Mesenteric fat pad (tissue), 1 donor: ENCODE data around the gene TNFSF15. TPM values are rescaled to one million over a fixed set of nuclear protein-coding genes. Genes with fewer than 3 reads are reported as not detected.

Experiments
- DNase-seq: peaks from one replicate; pipeline ENCODE4 v3.0.0-alpha.2; 2020; ENCODE audit warnings: low spot score
- long read RNA-seq: library from polyadenylated mRNA; unstranded; transcript quantifications from one replicate; pipeline ENCODE4 v2.0.0, GENCODE V29; 2020
- total RNA-seq: library from RNA; stranded (reverse); fragmentation: NEBNext Ultra II Directional; extraction: Animal tissue kit (Norgen Biotek cat#: 25700); gene quantifications from one replicate; pipeline ENCODE4 v1.2.1, GENCODE V29; 2021
- donor health status: DM: yes; HTN: yes; CAD: no.

TNFSF15 gene
- 0.29 TPM for total RNA-seq
- long read RNA-seq, result 0 reads

GRCh38 chr9:114805670-114806525 lies at the start of gene TNFSF15:
TNFSF15 (minus strand) TSS chr9:114806039; CDS start chr9:114806012, 27 bp downstream.
- DNase-seq, result no peak

- DNase-seq, result no peak
Measured at GRCh38 chr9:114855488-114855887, 49.6 kb upstream of the TNFSF15 start.

GRCh38 chr9:114854736-114855355 lies 49.0 kb upstream of the TNFSF15 start:
- no peak for DNase-seq

- no peak for DNase-seq
Measured at GRCh38 chr9:114853071-114853855, 47.4 kb upstream of the TNFSF15 start.

DNA sequence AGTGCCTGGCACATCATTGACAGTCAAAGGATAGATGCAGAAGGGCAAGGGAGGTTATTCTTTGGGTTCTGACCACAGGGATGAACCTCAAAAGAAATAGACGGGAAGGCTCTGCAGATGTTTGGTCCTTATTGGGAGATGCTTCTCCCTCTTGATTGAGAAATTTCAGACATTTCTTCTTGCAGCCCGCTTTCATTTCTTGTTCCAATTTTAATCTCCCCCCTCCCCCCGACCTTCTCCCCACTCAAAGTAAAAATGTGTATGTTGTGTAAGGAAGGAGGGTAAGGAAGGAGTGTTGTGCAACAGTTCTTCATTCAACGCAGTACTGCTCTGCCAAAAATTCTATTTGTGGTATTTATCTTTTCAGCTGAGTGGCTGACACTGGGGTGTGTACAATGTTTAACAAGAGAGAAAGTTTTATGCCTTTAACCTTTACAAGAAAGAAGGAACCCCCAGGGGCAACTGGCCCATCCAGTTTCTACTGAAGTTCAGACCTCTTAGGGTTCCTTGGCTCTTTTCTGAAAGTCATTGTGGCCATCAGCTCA lies 46.3 kb upstream of the TNFSF15 start:
- no peak for DNase-seq

DNA sequence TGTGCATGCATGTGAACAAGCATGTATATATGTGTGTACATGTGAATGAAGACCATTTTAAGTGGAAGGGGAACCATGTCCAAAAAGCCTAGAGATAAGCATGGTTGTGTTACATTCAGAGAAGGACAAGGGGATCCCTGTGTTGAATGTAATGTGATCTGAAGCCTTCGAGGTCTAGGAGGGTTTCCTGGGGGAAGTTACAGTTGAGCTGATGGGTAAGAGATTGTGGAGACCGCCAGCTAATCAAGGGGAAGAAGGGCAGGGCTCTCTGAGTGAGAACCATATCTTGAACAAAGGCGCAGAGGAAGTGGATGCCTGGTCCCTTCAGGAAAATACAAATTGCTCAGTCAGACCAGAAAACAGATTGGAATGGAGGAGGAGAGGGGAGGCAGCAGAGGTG lies 45.5 kb upstream of the TNFSF15 start:
- no peak for DNase-seq

- DNase-seq, result no peak
Measured at GRCh38 chr9:114850871-114851270, 45.0 kb upstream of the TNFSF15 start.

- DNase-seq, result no peak
Measured at GRCh38 chr9:114849450-114849849, 43.6 kb upstream of the TNFSF15 start.

GRCh38 chr9:114847492-114848417 lies 41.9 kb upstream of the TNFSF15 start:
- DNase-seq, result no peak

DNA sequence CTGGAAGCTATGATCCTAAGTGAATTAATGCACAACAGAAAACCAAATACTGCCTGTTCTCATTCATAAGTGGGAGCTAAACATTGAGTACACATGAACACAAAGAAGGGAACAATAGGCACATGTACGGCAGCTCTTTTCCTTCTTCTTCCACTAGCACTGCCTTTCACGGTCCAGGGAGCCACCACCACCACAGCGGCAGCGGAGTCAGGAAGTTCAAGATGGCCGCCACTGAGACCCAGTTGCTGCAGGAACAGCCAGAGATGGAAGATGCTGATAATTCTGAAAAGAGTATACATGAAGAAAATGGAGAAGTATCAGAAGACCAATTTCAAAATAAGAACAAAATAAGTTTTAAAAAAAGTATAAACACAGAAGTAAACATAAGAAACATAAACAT lies 39.5 kb upstream of the TNFSF15 start:
- no peak for DNase-seq

- no peak for DNase-seq
Measured at GRCh38 chr9:114844766-114845165, 38.9 kb upstream of the TNFSF15 start.

DNA sequence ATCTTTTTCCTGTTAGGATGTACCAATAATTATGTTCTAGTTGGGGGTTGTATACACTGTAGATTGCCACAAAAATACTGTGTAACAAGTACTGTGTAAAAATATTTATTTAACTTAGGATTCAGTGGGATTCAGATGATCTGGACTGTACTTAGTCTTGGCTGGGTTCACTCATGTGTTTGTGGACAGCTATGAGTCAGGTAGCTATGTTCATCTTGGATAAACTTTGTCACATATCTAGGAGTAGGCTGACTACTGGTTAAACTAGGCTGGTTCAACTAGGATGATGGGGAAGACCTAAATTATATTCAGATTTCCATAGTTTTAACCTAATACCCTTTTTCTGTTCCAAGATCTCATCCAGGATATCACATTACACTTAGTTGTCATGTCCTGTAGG lies 32.1 kb upstream of the TNFSF15 start:
- no peak for DNase-seq

- DNase-seq, result no peak
Measured at GRCh38 chr9:114836769-114837168, 30.9 kb upstream of the TNFSF15 start.

DNA sequence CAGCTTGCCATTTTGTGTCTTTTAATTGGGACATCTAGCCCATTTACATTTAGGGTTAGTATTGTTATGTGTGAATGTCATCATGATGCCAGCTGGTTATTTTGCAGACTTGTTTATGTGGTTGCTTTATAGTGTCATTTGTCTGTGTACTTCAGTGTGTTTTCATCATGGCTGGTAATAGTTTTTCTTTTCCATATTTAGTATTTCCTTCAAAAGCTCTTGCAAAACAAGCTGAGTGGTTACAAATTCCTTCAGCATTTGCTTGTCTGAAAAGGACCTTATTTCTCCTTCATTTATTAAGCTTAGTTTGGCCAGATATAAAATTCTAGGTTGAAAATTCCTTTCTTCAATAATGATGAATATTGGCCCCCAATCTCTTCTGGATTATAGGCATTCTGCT lies 28.5 kb upstream of the TNFSF15 start:
- no peak for DNase-seq

DNA sequence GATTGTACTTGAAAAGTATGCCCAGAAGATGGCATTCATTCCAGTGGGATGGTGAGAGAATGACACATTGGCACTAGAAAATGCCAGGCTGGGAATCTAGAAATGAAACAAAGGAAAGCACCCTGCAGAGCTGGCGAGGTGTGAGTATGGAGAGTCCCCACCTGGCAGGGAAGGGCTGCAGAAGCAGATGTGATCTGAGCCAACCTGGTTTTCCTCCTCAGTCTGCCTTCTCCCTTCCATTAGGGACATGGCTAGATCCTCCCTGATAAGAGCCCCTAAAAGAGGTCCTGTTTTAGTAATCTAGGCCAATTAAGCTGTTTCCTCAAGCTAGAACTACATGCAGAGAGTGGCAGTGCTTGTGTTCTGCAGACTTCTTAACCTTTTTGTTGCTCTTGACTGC lies 24.7 kb upstream of the TNFSF15 start:
- no peak for DNase-seq

DNA sequence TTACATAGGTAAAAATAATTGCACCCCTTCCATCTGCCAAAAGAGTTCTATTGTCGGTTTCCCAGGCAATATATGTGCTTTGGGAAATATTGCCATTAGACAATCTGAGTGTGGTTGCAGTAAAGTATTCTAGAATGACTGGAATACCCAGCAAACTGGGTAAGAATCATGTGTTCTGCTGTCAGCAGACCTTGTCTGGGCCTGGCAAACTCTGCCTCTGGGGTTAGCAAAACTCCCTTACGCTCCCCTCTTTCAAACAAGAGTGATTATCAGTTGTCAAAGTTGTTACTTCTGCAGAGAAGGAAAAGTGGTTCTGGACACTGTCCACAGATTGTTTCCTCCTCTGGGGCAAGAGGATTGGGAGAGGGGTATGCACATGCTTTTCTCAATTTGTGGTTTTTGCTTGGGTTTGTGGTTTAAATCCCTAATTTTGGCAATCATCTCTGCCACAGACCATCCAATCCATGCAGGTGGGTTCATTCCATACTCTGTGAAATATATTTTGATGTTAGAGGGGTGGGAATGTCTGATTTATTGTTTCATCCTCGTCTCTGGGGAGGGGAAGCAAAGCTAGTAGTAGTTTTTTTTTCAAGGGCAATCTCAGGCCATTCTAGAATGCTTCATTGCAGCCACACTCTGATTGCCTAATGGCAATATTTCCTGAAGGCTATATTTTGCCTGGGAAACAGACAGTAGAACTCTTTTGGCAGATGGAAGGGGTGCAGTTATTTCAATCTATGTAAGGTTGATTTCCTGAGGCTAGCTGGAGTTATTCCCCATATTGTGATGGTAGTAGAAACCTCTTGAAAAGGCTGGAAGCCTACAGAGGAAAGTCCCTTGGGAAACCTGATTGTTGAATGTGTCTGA lies 24.0 kb upstream of the TNFSF15 start:
- no peak for DNase-seq

DNA sequence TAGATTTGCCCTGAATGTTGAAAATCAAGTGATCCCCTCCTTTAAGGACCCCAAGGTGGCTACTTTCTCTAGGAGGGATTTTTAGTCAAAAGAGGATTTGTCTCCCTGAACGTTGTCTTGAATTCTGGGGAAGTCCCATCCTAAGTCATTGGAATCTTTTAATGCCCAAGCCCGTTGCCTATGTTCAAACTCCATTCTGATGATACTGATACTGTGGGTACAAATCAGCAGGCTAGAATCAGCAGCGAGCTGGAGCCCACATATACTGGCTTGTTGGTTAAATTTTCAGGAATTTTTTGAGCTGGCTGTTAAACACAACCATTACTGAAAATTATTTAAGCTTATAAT lies 22.4 kb upstream of the TNFSF15 start:
- DNase-seq, result no peak

- DNase-seq, result no peak
Measured at GRCh38 chr9:114827641-114828302, 21.9 kb upstream of the TNFSF15 start.

DNA sequence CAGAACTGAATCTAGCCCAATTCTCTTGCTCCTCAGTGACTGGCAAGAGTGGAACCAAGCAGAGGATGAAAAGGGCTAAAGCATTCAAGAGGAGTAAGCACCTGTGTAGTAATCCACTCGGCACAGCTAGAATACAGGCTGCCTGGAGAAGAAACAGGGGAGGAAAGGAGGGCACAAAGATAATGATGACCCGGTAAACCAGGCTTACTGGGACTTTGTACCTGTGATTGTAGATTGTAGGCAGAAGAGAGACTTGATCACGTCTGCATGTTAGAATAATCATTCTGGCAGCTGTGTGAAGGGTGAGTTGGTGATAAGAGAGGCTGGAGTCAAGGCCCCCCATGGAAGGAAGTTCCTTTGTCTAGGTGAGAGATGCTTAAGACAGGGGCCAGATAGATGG lies 20.6 kb upstream of the TNFSF15 start:
- DNase-seq, result no peak
